Stomach smooth muscle (tissue), 2 donors: ENCODE results near the gene FAM131C.
"Not testable (repeated sequence)": the region's sequence is repeated elsewhere in the genome, so short reads cannot be mapped to it uniquely, and the experiment has no call there.

Experiments used
- H3K27ac ChIP-seq: one replicate; pipeline ENCODE4 v1.7.0; 2013; ENCODE audit warnings: mild to moderate bottlenecking, low read length, inconsistent platforms
- H3K27me3 ChIP-seq, 2 donors: one replicate each; pipeline ENCODE4 v1.7.0; 2013; ENCODE audit warnings: low read length in 2 of 2; ENCODE audit not compliant: insufficient read depth in 2 of 2, control insufficient read depth in 1 of 2
- H3K36me3 ChIP-seq, 2 donors: one replicate each; pipeline ENCODE4 v1.7.0; 2013; ENCODE audit warnings: low read length in 2 of 2; ENCODE audit not compliant: control insufficient read depth in 2 of 2, insufficient read depth in 2 of 2
- H3K4me1 ChIP-seq: one replicate; pipeline ENCODE4 v1.7.0; 2013; ENCODE audit warnings: low read length; ENCODE audit not compliant: control insufficient read depth, insufficient read depth
- H3K4me3 ChIP-seq, 2 donors: one replicate each; pipeline ENCODE4 v1.7.0; 2013; ENCODE audit warnings: low read length in 2 of 2
- H3K9ac ChIP-seq, 2 donors: one replicate each; pipeline ENCODE4 v1.7.0; 2013; ENCODE audit warnings: low read length in 2 of 2, mild to moderate bottlenecking in 1 of 2
- H3K9me3 ChIP-seq, 2 donors: one replicate each; pipeline ENCODE4 v1.7.0; 2013; ENCODE audit warnings: low read length in 2 of 2; ENCODE audit not compliant: control insufficient read depth in 2 of 2
- donor health status: healthy.
- donor health status: Pancreatic carcinoma.

FAM131C gene

DNA sequence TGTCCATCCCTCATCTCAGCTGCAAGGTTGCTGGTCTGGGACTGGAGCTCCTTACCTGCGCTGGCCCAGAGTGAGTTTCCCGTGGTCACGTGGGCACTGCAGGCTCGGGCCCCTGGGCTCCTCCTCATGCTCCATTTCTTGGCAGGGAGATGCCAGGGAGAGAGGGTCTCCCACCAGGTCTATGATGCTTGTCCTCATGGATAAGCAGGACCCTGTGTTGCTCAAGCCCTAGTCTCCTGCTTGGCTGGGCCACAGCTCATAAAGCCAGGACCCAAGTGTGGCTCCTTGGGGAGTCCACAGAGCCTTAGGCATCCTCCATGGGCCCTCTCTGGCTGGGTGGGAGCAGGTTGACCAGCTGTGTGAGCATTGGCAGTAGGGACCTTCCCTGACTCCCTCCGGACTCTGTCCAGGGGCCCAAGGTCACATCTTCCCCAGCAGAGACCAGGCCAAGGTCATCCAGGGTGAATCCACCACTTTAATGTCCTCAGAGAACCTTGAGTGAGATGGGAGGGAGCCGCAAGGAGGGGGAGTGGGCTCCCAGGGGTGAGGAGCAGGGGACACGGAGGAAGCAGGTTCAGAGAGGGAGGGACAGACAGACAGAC lies 16.0 kb downstream of the FAM131C start:
- not testable (repeated sequence) for H3K9ac ChIP-seq, H3K27ac ChIP-seq, H3K27me3 ChIP-seq, H3K36me3 ChIP-seq, H3K9me3 ChIP-seq, H3K4me3 ChIP-seq, H3K4me1 ChIP-seq

DNA sequence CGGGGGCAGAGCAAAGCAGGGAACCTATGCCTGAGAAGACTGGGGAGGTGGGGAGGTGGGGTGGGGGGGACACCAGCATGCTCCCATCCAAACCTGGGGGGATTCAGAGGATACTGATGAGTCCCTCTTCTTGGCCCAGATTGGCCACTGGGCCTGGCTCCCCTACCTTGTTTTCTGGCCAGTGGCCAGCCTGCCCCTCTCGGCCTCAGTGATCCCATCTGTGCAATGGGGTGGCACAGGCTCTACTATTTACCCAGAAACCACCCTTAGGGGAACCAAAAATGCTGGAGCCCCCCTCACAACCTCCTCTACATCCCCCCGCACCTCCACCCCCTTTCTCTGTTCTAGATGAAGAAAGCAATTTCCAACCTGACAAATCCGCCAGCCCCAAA lies 16.9 kb downstream of the FAM131C start:
- H3K4me3 ChIP-seq, H3K27ac ChIP-seq, H3K36me3 ChIP-seq, H3K9me3 ChIP-seq, H3K4me1 ChIP-seq, H3K27me3 ChIP-seq, H3K9ac ChIP-seq: not testable (repeated sequence)

DNA sequence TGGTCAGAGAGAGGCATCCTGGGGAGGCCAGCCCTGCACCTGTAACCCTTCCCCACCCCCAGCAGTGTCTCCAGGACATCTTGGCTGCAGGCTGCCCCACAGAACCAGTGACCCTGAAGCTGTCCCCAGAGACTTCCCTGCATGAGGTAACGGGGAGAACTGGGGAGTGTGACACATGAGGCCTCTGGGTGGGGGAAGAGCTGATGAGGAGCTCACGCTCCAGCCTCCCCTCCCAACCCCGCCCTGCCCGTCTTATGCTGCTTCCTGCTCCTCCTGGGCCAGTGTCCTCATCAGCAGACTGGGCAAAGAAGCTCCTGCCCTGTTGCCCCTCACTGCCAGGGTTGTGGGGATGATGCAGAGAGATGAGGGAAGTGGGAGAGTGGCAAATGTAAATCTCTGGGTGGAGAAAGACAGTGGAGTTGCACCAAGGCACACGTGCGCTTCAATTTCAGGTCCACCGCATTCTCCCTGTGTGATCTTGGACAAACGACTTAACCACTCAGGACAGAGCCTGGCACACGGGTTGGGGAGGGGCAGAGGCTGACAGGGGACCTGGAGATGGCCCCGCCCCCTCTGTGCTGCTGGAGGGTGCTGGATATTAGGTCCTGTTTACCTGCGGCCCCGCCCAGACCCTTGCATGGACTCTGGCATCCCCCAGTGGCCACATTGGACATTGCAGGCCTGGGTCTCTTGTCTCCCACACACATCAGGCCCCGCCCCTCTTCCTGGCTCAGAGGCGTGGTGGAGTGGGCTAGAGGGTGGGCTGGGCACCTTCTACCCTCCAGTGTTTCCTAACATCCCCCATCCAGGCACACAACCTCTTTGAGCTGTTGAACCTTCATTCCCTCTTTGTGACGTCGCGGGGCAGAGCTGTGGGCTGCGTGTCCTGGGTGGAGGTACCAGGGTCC lies 17.6 kb downstream of the FAM131C start:
- H3K9ac ChIP-seq, result no peak overlapping the region
- H3K27ac ChIP-seq, result no peak overlapping the region

DNA sequence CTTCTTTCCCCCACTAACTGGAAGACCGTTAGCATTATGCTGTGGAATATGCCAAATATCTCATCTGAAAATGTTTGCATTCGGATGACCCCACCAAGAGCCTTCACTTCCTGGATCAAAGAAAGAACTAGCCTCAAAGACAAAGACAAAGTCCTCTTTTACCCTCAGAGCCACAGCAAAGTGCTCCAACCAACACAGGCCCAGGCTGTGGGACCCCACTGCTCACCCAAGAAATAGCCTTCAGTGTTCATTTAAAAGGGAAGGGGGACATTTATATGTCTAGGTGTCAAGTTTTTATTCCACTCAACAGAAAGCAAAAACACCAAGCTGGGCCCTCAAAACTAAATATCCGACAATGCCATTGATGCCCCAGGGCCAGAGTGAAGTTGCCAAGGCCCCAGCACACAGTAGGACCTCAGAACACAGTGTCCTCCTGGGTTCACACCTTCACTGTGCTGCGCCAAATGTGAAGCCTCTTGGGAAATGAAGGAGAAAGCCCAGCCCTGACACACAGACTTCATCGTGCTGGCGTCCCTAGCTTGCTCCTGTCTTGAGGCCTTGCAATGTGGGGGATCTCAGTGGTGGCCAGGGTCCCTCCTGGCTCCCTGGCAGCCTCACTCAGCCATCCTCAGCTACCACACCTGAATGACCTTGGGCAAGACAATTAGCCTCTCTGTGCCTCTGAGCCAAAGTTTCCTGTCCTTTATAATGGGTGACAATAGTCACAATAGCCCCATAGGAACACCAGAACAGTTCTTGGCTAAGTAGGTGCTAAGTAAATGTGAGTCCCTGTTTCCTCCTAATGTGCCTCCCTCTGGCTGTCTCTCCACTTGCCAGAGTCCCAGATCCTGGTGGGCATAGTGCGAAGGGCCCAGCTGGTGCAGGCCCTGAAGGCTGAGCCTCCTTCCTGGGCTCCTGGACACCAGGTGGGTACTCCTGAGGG lies 18.6 kb downstream of the FAM131C start:
- H3K9ac ChIP-seq, result no peak overlapping the region
- no peak overlapping the region for H3K27ac ChIP-seq
- no peaks in the 10 kb centered on the region for H3K36me3 ChIP-seq
- no peak overlapping the region for H3K4me3 ChIP-seq
- H3K4me1 ChIP-seq, result peaks cover 3% of the 10 kb centered on the region
- no peaks in the 10 kb centered on the region for H3K9me3 ChIP-seq
- no peaks in the 10 kb centered on the region for H3K27me3 ChIP-seq

More for the DNA sequence above, 17.6 kb downstream of the FAM131C start:
- Histone ChIP-seq H3K9me3 (no peaks in the 10 kb centered on the region), H3K27me3 (no peaks in the 10 kb centered on the region), H3K4me1 (peaks cover 3% of the 10 kb centered on the region), H3K36me3 (no peaks in the 10 kb centered on the region), H3K4me3 (no peak overlapping the region)

DNA sequence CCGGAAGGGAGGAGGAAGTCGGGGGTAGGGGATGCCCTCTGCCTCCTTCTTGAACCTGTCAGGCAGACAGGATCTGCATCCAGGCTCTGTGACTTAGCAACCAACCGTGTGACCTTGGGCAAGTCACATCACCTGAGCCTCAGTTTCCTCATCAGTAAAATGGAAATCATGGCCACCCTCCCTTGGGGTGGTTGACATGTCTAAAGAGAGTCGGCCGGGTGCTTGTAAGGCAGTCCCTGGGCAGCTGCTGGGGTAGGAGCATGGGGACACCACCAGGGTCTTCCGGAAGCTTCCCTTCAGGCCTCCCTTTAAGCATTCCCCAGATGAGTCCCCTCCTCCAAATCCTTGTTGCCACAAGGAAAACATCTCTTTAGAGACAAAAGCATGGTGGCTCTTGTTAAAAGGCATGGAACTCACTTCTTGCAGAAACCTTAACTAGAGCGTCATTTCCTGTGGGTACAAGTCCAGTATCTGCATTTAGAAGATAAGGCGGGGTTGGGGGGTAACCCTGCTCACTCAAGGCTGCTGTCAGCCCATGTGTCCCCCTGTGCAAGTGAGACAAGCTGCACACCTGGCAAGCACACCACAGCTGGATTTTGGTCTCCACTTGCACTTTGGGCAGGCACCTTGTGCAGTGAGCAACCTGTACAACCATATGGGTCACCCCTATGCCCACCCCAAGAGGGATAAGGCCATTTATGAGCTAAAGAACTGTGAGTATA lies 19.5 kb downstream of the FAM131C start:
- Histone ChIP-seq H3K4me1 (peaks cover 3% of the 10 kb centered on the region), H3K4me3 (no peak overlapping the region), H3K9me3 (no peaks in the 10 kb centered on the region), H3K9ac (no peak overlapping the region), H3K36me3 (no peaks in the 10 kb centered on the region), H3K27me3 (no peaks in the 10 kb centered on the region), H3K27ac (no peak overlapping the region)

DNA sequence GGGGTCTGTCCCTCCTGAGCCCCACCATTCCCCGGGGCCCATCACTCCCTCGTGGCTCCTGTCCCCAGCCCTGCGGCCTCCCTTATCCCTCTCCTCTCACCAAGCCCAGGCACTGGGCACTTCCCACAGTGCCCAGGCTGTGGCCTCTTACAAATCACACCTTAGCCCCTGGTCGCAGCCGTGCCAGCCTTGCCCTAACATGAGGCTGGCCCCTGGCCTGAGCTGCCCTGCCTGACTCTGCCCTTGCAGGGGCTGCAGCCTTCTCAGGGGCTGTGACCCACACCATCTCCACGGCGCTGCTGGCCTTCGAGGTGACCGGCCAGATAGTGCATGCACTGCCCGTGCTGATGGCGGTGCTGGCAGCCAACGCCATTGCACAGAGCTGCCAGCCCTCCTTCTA lies 21.5 kb downstream of the FAM131C start:
- H3K27me3 ChIP-seq, H3K4me3 ChIP-seq, H3K27ac ChIP-seq, H3K9ac ChIP-seq, H3K36me3 ChIP-seq, H3K4me1 ChIP-seq, H3K9me3 ChIP-seq: not testable (repeated sequence)

DNA sequence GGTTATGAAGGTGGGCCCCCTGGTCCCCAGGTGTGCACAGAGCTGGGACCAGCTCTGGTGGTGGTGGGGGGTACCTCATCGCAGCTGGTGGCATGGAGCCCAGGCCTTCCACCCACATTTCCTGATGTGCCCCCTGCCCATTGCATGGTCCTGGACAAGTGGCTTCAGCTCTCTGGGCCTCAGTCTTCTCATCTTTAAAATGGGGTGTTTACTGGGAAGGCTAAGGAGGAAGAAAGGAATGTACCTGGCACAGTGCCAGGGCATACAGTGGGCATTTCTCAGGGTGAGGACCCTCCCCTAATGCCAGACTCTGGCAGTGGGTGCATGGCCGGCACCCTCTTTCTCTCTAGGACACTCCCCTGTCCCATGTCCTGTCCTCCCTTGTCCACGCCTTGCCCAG lies 22.4 kb downstream of the FAM131C start:
- no peak overlapping the region for H3K4me3 ChIP-seq
- no peak overlapping the region for H3K9ac ChIP-seq
- no peak overlapping the region for H3K27ac ChIP-seq
- H3K36me3 ChIP-seq, result no peaks in the 10 kb centered on the region
- no peaks in the 10 kb centered on the region for H3K27me3 ChIP-seq
- no peaks in the 10 kb centered on the region for H3K9me3 ChIP-seq
- peaks cover 6% of the 10 kb centered on the region for H3K4me1 ChIP-seq

DNA sequence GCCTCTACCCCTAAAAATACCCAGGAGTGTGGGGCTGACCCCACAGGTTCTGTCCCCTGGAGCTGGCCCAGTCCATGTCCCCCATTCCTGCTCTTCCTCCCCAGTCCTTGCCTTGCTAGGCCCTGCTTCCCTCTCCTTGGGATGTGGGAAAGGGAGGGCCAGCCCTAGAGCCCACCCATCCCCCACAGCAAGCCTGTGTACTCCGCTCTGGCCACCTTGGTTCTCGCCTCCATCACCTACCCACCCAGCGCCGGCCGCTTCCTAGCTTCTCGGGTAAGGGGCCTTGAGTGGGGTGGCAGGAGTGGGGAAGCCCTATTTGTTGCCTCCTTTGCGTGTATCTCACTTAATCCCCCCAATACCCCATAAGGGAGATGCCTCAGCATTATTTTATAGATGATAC lies 23.1 kb downstream of the FAM131C start:
- Histone ChIP-seq H3K9me3 (no peaks in the 10 kb centered on the region), H3K36me3 (no peaks in the 10 kb centered on the region), H3K4me1 (peaks cover 3% of the 10 kb centered on the region), H3K27me3 (no peaks in the 10 kb centered on the region), H3K9ac (no peak overlapping the region), H3K27ac (no peak overlapping the region), H3K4me3 (no peak overlapping the region)

DNA sequence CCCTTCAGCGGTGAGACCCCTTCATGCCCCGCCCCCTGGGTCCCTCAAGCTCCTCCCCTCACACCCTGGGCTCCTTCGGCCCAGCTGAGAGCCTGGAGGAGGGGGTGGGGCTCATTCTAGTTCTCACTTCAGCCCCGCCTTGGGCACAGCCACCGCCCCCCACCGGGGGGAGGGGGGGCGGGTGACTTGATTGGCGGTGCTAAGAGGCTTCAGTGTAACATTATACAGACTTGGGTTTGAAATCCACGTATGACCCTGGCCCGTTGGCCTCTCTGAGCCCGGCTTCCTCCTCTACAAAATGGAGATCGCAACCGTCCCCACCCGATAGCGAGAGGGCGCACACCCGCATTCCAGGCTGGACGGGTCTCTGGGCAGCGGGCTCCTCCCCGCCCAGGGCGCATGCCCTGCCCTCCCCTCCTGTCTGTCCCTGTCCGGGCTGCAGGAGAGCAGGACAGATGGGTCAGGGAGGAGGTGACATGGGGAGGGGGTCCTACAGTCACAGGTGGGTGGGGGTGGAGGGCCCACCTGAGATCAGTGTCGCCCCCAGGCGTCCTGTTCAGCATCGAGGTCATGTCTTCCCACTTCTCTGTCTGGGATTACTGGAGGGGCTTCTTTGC lies 24.8 kb downstream of the FAM131C start:
- Histone ChIP-seq H3K27ac (no peak overlapping the region), H3K9ac (peak overlapping the region; percentile 13 to 53), H3K27me3 (no peaks in the 10 kb centered on the region), H3K9me3 (no peaks in the 10 kb centered on the region), H3K4me3 (peak overlapping the region; percentile 67 to 69), H3K36me3 (no peaks in the 10 kb centered on the region), H3K4me1 (peaks cover 3% of the 10 kb centered on the region)
